ENCODE data around the gene BEGAIN.

BEGAIN gene

DNA sequence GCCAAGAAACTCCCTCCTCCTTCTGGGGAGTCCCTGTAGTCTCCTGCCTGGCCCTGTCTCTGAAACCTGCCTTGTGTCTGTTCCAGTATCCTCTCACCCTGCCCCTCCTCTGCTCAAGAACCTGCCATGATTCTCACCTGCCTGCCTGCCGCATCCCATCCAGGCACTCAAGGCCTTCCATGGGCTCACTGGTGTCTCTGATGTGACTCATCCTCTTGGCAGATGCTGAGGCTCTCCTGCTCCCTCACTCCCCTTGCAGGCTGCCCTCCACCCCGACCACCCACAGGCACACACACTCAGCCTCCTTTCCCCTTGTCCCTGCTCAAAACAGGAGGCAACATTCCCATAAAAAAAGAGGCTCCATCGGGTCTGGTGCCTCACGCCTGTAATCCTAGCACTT is 5.8 kb upstream of the BEGAIN start:
- in situ Hi-C loops (cut with HindIII; ENCODE audit: low sequenced_read_pairs): no loop called here
- DNase-seq (ENCODE audit: low read depth): no peak
- TF ChIP-seq, protein P1, sequence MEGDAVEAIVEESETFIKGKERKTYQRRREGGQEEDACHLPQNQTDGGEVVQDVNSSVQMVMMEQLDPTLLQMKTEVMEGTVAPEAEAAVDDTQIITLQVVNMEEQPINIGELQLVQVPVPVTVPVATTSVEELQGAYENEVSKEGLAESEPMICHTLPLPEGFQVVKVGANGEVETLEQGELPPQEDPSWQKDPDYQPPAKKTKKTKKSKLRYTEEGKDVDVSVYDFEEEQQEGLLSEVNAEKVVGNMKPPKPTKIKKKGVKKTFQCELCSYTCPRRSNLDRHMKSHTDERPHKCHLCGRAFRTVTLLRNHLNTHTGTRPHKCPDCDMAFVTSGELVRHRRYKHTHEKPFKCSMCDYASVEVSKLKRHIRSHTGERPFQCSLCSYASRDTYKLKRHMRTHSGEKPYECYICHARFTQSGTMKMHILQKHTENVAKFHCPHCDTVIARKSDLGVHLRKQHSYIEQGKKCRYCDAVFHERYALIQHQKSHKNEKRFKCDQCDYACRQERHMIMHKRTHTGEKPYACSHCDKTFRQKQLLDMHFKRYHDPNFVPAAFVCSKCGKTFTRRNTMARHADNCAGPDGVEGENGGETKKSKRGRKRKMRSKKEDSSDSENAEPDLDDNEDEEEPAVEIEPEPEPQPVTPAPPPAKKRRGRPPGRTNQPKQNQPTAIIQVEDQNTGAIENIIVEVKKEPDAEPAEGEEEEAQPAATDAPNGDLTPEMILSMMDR (IDR thresholded peaks at IDR 0.05; ENCODE audit: low read depth, low read length, missing control alignments): no peak
- no peak overlapping the region for H3K4me3 ChIP-seq (ENCODE audit: low read depth, low read length)

DNA sequence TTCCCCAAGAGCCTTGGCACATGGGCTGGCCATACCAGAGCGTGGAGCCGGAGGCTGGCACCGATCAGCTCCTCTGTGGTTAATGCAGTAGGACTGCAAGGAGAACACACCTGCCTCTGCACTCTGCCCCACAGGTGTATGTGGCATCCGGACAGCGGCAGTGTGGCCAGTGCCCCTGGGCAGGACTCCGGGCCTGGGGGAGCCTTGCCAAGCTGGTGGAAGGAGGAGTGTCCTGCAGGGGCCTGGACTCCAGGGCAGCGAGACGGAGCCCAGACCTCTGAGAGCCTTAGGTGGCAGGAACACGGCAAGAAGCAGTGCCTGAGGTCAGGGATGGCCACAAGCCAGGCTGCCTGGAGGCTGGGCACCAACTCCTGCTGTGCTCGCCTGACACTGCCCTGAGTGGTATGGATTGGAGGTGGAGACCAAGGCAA is 5.3 kb upstream of the BEGAIN start:
- DNase-seq (ENCODE audit: low read depth): no peak
- no peak overlapping the region for H3K4me3 ChIP-seq (ENCODE audit: low read depth, low read length)
- in situ Hi-C loops (cut with HindIII; ENCODE audit: low sequenced_read_pairs): no loop called here
- TF ChIP-seq, protein P1 (IDR thresholded peaks at IDR 0.05; ENCODE audit: low read depth, low read length, missing control alignments): no peak

DNA sequence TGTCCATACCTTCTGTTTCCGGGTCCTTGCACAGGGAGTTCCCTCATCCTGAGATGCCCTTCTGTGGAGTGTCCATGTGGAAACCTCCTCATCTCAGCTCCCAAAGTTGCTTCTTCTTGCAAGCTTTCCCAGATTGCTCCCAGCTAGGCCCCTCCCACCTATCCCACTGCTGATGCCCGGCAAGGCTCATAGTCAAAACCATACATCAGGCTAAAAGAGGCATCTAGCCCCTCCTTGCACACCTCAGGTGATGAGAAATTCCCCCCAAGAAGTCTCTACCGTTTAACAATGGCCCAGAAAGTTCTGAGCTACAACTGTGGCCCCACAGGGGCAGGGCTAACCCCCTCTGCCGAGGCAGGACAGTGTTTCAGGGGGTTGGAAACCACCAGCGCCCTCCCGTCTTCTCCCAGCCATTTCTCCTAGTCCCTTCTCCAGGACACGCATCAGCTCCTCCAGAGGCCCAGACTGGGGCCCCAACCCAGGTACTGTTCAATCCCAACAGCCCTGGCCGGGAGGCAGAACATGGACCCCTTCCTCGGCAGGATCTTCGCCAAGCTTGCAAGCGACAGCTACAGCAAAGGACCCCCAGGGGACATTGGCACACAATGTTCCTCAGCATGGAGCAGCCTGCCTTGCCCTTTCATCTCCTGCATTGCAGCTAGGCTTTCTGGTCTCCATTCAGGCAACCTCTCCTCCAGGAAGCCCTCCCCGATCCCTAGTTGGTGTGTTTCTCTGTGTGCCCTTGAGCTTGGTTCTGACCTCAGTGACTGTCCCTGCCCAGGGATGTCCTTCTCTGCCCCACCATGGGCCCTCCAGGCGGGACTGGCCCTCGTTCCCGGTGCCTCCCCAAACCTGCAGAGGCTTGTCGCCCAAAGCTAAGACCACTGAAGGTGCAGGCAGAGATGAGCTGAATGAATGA is 4.5 kb upstream of the BEGAIN start:
- no peak for DNase-seq (ENCODE audit: low read depth)
- H3K4me3 ChIP-seq (ENCODE audit: low read depth, low read length): no peak overlapping the region
- in situ Hi-C loops (cut with HindIII; ENCODE audit: low sequenced_read_pairs): no loop called here
- TF ChIP-seq, protein P1 (IDR thresholded peaks at IDR 0.05; ENCODE audit: low read depth, low read length, missing control alignments): no peak

DNA sequence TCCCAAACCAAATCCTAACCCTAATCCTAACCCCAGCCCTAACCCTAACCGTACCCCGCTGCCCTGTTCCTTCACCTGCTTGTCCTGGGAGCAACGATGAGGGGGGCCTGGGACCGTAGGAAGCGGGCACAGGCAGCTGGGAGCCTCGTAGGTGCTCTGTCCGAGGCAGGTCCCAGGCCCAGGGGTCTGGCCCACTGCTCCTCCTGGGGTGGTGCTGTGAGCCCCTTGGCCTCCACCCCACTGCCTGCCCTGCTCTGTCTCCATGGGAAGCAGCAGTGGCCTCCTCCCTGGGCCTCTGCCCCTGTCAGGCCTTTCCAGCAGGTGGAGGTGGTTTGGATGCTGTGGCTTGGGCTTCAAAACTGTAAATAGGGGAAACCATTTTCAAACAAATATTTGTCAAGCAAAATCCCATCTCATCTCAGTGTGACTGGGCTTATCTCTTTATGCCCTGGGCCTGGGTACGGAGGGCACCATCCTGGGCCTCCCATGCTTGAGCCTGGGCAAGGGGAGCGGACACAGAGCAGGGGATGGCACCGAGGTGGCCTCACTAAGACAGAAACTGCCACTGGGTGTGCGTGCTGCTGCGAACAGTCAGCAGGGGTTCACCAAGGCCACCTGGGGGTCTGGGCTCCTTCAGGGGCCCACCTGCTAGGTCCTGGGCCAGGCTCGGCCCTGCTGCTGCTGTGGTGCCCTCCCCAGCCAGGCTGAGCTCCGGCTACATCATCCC is 3.7 kb upstream of the BEGAIN start:
- no peak for DNase-seq (ENCODE audit: low read depth)
- in situ Hi-C loops (cut with HindIII; ENCODE audit: low sequenced_read_pairs): no loop called here
- H3K4me3 ChIP-seq (ENCODE audit: low read depth, low read length): no peak overlapping the region
- TF ChIP-seq, protein P1 (IDR thresholded peaks at IDR 0.05; ENCODE audit: low read depth, low read length, missing control alignments): no peak

DNA sequence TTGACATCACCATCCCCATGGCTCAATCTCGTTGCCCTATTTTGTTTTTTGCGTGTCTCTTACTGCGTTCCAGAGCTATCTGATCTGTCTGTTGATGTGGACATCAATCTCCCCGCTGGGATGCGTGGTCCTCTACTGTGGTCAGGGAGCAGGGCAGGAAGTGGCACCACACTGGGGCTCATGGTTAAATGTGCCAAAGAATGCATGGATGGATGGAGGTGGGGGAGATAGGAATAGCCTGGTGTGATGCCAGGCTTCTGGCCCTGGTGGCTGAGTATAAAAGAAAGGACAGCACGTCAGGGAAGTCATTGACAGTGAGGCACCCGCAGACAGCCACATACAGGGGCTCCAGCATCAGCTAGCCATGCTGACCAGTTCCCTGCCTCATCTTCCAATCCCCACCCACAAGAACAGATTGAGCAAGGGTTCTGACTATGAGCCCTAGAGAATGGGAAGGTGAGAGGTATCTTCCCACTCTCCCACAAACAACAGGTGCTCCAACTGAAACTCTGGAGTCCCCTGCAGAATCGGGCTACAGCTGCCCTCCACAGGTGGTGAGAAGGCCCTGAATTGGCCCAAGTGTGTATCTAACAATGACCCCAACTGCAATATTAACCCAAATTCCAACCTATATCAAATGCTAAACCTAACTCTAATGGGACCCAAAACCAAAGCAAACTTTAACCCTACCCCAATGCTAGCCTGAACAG is 2.7 kb upstream of the BEGAIN start:
- no peak for DNase-seq (ENCODE audit: low read depth)

More for the DNA sequence above, 2.7 kb upstream of the BEGAIN start:
- in situ Hi-C loops (cut with HindIII; ENCODE audit: low sequenced_read_pairs): no loop called here
- TF ChIP-seq, protein P1 (IDR thresholded peaks at IDR 0.05; ENCODE audit: low read depth, low read length, missing control alignments): no peak
- H3K4me3 ChIP-seq (ENCODE audit: low read depth, low read length): no peak overlapping the region

Measured in astrocyte of the cerebellum (primary cell).